GM10266 (cell line): Measurements from ENCODE around the gene ASB2.

Source experiments
- DNase-seq: peaks from one replicate; pipeline ENCODE4 v3.0.0; 2012; ENCODE audit errors: extremely low spot score
- CTCF ChIP-seq: IDR thresholded peaks from 2 replicates; pipeline ENCODE4 v1.5.1; 2012; ENCODE audit warnings: mild to moderate bottlenecking, low read depth; ENCODE audit not compliant: control insufficient read depth, insufficient read depth; ENCODE audit errors: missing control alignments

The ASB2 gene

GRCh38 chr14:93943052-93943451 lies 33.3 kb downstream of the ASB2 start:
- DNase-seq: no peak
- TF ChIP-seq CTCF: no peak

- no peak for TF ChIP-seq CTCF
- DNase-seq: no peak
Measured at GRCh38 chr14:93941293-93941910, 35.0 kb downstream of the ASB2 start.

GRCh38 chr14:93940437-93940836 lies 35.9 kb downstream of the ASB2 start:
- no peak for TF ChIP-seq CTCF
- no peak for DNase-seq

DNA sequence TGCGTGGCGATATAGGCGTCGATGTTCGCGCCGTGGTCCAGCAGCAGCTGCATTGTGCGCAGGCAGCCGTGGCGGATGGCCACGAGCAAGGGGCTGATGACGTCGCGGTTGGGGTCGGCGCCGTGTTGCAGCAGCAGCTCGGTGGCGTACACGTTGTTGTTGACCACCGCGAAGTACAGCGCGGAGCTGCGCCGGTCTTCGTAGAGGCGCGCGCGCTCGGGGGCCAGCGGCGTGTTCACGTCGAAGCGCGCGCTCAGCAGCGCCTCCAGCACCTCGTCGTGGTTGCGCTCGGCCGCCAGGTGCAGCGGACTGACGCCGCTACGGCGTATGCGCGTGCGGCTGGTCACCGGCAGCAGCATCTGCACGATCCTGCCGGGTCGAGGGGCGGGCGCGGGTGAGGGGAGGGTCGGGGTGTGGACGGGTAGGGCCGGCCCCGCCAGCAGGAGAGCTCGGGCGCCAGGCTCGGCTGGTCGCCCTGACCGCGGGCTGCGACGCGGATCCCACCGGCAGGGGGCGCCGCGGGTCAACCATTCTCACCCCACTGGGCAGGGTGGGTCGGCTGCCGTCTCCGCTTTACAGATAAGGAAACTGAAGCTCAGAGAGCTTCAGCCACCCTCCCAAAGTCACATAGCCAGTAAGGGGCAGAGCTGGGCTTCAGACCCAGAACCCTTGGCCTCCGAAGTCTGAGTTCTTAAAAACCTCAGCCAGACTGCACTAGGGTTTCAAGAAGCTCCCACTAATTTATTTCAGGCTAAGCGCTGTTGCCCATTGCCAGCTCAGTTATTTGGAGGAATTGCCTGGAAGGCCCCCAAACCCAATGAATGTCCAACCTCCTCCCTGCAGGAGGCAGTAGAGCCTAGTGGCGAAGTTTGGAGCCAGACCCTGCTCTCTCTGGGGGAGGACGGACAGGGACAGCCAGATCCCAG lies 36.8 kb downstream of the ASB2 start:
- TF ChIP-seq CTCF: peak; percentile 94
- DNase-seq: peak; percentile 93

DNA sequence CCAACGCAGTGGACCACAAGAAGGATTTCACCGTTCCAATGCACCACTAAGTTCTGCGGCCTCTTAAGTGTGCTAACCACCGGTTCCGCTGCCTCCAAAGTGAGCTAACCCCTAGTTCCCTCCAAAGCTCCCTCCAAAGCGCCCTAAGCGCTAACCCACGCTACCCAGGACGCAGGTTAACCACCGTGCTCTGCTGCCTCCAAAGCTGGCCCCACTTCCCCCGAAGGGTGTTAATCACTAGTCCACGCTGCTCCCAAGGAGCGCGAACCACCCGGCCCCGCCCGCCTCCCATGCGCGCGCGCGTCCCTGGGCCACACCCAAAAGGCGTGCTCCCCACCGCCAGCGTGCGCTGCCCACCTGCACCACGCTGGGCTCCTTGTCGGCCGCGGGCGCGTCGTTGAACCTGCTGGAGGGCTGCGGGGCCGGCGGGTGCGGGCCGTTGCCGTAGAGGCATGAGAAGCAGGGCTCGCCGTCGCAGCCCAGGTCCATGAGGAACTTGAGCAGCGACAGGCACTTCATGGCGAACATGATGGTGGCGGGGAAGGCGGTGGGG lies 37.5 kb downstream of the ASB2 start:
- no peak for DNase-seq
- TF ChIP-seq CTCF: no peak

- no peak for DNase-seq
- no peak for TF ChIP-seq CTCF
Measured at GRCh38 chr14:93937519-93937918, 38.9 kb downstream of the ASB2 start.

DNA sequence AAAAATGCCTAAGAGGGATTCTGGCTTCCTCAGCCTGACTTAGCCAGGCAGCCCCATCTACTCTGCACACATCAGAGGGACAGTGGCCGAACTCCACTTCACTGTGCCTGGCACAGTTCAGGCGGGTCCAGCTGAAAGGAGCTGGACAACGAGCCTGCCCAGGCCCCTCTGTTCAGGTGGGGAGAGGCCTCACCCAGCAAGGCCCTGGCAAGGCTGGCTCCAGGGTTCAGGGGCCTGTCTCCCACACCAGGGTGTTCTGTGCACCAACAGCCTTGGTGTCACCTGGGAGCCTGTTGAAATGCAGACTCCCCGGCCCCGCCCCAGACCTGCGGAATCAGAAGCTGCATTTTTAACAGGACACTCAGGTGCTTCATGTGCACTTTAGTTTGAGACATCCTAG lies 39.4 kb downstream of the ASB2 start:
- no peak for TF ChIP-seq CTCF
- no peak for DNase-seq
